ENCODE results near the gene KLHL7.

Gene KLHL7

DNA sequence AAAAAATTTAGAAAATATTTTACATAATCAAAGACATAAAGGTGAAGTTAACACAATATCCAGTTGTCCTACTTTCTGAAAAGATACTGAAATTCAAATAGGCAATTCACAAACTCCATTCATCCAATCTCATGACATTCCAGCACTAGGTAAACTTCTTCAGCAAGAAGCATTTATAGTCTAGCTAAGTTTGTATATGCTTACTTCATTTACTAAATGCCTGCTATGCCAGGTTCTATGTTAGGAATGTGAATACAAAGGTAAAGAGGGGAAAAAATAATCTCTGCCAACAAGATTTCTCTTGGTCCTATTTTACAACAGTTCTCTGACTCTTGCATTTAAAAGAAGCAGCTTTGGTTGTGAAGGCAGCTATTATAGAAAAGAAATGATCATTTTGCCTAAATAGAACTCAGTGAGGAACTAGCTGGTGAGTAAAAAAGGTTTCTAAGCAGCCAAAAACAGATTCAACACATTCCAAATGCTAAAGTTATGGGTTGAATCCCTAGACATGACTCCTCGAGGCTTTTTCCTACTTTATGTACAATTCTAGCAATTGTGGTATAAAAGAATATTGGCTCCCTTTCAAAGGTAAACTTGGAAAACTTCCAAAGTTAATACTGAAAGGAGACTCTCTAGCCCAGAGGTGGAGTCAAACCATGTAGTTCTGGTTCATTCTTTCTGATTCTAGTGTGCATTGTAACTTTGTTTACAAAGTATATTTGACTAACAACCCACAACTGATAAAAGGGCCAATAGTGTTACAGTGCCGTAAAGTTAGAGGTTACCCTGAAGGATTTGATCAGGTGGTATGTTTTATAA lies 30.9 kb upstream of the KLHL7 start:
- no peak for ATAC-seq (ENCODE audit: insufficient read depth, low read depth)
- TF ChIP-seq, protein P1, sequence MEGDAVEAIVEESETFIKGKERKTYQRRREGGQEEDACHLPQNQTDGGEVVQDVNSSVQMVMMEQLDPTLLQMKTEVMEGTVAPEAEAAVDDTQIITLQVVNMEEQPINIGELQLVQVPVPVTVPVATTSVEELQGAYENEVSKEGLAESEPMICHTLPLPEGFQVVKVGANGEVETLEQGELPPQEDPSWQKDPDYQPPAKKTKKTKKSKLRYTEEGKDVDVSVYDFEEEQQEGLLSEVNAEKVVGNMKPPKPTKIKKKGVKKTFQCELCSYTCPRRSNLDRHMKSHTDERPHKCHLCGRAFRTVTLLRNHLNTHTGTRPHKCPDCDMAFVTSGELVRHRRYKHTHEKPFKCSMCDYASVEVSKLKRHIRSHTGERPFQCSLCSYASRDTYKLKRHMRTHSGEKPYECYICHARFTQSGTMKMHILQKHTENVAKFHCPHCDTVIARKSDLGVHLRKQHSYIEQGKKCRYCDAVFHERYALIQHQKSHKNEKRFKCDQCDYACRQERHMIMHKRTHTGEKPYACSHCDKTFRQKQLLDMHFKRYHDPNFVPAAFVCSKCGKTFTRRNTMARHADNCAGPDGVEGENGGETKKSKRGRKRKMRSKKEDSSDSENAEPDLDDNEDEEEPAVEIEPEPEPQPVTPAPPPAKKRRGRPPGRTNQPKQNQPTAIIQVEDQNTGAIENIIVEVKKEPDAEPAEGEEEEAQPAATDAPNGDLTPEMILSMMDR (IDR thresholded peaks at IDR 0.05; ENCODE audit: borderline replicate concordance, extremely low read depth, low read length, poor library complexity, severe bottlenecking): no peak
- TF ChIP-seq EZH2 (IDR thresholded peaks at IDR 0.05; ENCODE audit: borderline replicate concordance, low read depth, low read length, severe bottlenecking): no peak
- Histone ChIP-seq H3K4me2 (ENCODE audit: insufficient read depth, low read length) (no peak overlapping the region), H2AFZ (ENCODE audit: low read depth, low read length) (no peak overlapping the region), H3K9ac (ENCODE audit: low read depth, low read length) (no peak overlapping the region), H3K27ac (ENCODE audit: low read length) (no peak overlapping the region), H3K9me3 (ENCODE audit: insufficient read depth, low read length, severe bottlenecking) (no peaks in the 10 kb centered on the region), H3K36me3 (ENCODE audit: insufficient read depth, low read length) (no peaks in the 10 kb centered on the region), H3K79me2 (ENCODE audit: insufficient read depth, low read length) (no peaks in the 10 kb centered on the region), H3K4me3 (ENCODE audit: low read depth in 1 of 2, low read length in 2 of 2) (no peak overlapping the region), H4K20me1 (ENCODE audit: insufficient read depth, low read length) (no peaks in the 10 kb centered on the region; the same call in 1 of the 2 replicates), H3K4me1 (ENCODE audit: insufficient read depth, low read length) (no peaks in the 10 kb centered on the region), H3K27me3 (ENCODE audit: insufficient read depth, low read length, poor library complexity) (peaks cover 29% of the 10 kb centered on the region)
- DNase-seq: no peak

DNA sequence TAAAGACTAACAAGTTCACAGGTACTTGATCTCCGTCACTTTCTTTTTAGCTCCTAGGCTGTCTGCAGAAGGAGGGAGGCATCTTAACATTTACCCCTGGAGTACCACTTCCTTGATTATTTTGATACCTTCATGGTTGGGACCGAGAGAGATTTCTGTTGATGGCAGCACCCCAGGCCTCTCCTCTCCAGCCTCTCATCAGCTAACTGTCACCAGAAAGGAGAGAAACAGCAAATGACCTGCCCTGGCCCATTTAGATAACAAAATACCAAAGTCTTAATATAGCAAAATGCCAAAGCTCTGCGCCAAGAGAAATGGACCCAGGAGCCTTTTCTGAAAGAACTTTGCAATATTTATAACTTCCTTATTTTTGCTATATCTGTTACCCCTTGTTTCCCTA lies 30.0 kb upstream of the KLHL7 start:
- Histone ChIP-seq H4K20me1 (ENCODE audit: insufficient read depth, low read length) (no peaks in the 10 kb centered on the region; the same call in 1 of the 2 replicates), H3K4me2 (ENCODE audit: insufficient read depth, low read length) (no peak overlapping the region), H3K79me2 (ENCODE audit: insufficient read depth, low read length) (no peaks in the 10 kb centered on the region), H3K9me3 (ENCODE audit: insufficient read depth, low read length, severe bottlenecking) (no peaks in the 10 kb centered on the region), H3K4me1 (ENCODE audit: insufficient read depth, low read length) (no peaks in the 10 kb centered on the region), H3K27me3 (ENCODE audit: insufficient read depth, low read length, poor library complexity) (peaks cover 29% of the 10 kb centered on the region), H3K27ac (ENCODE audit: low read length) (no peak overlapping the region), H2AFZ (ENCODE audit: low read depth, low read length) (no peak overlapping the region), H3K9ac (ENCODE audit: low read depth, low read length) (no peak overlapping the region), H3K4me3 (ENCODE audit: low read depth in 1 of 2, low read length in 2 of 2) (no peak overlapping the region), H3K36me3 (ENCODE audit: insufficient read depth, low read length) (no peaks in the 10 kb centered on the region)
- no peak for ATAC-seq (ENCODE audit: insufficient read depth, low read depth)
- DNase-seq: no peak
- TF ChIP-seq EZH2 (IDR thresholded peaks at IDR 0.05; ENCODE audit: borderline replicate concordance, low read depth, low read length, severe bottlenecking): no peak
- TF ChIP-seq, protein P1 (IDR thresholded peaks at IDR 0.05; ENCODE audit: borderline replicate concordance, extremely low read depth, low read length, poor library complexity, severe bottlenecking): no peak

DNA sequence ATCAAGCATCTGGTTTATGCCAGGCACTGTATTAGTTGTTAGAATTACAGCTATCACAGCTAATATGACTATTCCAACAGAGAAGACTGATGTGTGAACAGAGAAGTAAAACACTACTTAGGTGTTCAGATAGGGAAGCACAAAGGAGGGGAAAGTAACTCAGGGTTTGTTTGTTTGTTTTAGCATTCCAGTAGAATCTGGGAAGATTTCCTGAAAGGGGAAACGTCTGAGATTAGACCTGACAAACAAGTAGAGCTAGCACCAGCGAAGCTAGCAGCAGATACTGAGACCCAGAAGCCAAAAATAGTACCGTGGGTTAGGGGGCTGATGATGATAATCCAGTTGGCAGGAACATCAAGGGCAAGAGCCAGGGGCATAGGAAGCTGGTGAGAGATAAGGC lies 28.8 kb upstream of the KLHL7 start:
- Histone ChIP-seq H3K9ac (ENCODE audit: low read depth, low read length) (no peak overlapping the region), H3K9me3 (ENCODE audit: insufficient read depth, low read length, severe bottlenecking) (no peaks in the 10 kb centered on the region), H3K27ac (ENCODE audit: low read length) (no peak overlapping the region), H4K20me1 (ENCODE audit: insufficient read depth, low read length) (no peaks in the 10 kb centered on the region; the same call in 1 of the 2 replicates), H3K4me2 (ENCODE audit: insufficient read depth, low read length) (no peak overlapping the region), H3K27me3 (ENCODE audit: insufficient read depth, low read length, poor library complexity) (peaks cover 25% of the 10 kb centered on the region), H3K79me2 (ENCODE audit: insufficient read depth, low read length) (no peaks in the 10 kb centered on the region), H3K4me3 (ENCODE audit: low read depth in 1 of 2, low read length in 2 of 2) (no peak overlapping the region), H2AFZ (ENCODE audit: low read depth, low read length) (no peak overlapping the region), H3K36me3 (ENCODE audit: insufficient read depth, low read length) (no peaks in the 10 kb centered on the region), H3K4me1 (ENCODE audit: insufficient read depth, low read length) (no peaks in the 10 kb centered on the region)
- ATAC-seq (ENCODE audit: insufficient read depth, low read depth): no peak
- no peak for TF ChIP-seq EZH2 (IDR thresholded peaks at IDR 0.05; ENCODE audit: borderline replicate concordance, low read depth, low read length, severe bottlenecking)
- TF ChIP-seq, protein P1 (IDR thresholded peaks at IDR 0.05; ENCODE audit: borderline replicate concordance, extremely low read depth, low read length, poor library complexity, severe bottlenecking): no peak
- no peak for DNase-seq

All from DND-41 (cell line).